SHP77 (cell line): ENCODE measurements around the gene ATM.
"Not testable (repeated sequence)": the region's sequence is repeated elsewhere in the genome, so short reads cannot be mapped to it uniquely, and the experiment has no call there.

Source experiments
- DNase-seq, 2 experiments: peaks; one replicate each; lab custom pipeline; 2025; lab: John Stamatoyannopoulos, UW

The ATM gene

GRCh38 chr11:108286956-108287355 is 64.1 kb downstream of the ATM start:
- DNase-seq: no peak

DNA sequence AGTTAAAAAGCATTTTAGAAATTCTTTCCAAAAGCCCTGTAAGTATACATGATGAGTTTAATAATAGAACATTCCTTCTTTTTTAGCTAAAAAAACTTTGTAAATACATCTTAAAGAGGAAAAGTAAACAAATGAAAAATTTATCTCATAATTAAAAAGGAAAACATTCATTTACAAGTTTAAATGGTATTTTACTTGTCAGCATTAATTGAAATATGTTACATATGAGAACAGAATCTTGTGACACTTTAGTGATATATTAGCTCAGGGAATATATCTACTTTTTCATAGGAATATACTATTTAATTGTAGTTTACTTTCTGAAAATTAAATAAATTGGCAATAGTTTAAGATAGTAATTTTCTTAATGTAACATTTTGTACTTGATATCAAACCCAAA is 66.2 kb downstream of the ATM start:
- not testable (repeated sequence) for DNase-seq

DNA sequence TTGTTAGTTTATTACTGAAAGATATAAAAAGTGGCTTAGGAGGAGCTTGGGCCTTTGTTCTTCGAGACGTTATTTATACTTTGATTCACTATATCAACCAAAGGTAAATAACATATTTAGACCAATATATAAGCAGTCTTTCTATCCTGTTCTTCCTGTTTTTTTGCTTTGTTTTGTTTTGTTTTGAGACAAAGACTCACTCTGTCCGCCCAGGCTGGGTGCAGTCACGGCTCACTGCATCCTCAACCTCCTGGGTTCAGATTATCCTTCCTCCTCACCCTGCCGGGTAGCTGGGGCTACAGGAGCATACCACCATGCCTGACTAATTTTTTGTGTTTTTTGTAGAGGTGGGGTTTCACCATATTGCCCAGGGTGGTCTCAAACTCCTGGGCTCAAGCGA is 66.8 kb downstream of the ATM start:
- no peak for DNase-seq

GRCh38 chr11:108293229-108293628 is 70.4 kb downstream of the ATM start:
- DNase-seq: no peak

DNA sequence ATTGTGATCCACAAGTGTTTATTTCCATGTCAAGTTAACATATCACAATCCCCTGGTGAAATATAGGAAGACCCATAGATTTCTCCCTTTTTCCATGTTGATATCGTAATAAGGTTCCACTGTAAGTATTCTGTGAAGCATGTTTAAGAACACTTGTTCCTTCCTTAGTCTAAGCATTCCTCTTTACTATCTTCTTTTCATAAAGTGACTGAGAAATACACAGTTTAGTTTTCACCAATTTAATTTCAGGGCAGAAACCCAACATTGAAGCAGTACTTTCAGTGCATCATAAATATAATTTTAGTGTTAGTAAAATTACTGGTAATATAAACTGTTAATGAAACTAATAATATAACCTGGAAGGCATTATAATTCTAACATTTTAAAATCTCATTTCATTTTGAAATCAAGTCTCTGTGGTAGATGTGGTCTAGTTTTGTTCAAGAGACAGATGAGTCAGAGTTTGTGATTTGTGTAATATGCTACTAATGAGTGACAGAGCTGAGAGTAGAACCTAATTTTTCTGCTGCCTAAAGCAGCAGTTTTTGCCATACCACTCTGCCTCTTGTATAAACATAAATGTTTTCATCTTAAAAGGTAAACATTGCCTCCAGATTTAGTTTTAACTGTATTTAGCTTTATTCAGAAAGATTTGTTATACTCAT is 79.4 kb downstream of the ATM start:
- no peak for DNase-seq

- no peak for DNase-seq
Observed at GRCh38 chr11:108307751-108308150, 84.9 kb downstream of the ATM start.

DNA sequence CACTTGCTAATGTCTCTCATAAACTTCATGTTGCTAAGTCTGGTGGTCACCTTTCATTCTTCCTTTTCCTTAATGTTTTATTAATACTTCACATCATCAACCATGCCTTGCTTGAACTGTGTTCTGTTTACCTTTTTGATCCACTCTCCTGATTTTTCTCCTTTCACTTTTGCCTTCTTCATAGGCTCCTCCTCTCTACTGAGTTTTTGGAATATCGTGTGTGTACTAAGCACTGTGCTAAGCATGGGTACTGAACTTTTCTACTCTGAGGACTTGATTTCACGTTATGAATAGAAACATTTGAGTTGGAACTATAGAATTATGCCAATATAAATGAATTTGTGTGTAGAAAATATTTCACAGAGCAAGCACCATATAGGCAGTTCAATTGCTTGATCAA is 90.6 kb downstream of the ATM start:
- no peak for DNase-seq

- no peak for DNase-seq
Observed at GRCh38 chr11:108316061-108316460, 93.2 kb downstream of the ATM start.

DNA sequence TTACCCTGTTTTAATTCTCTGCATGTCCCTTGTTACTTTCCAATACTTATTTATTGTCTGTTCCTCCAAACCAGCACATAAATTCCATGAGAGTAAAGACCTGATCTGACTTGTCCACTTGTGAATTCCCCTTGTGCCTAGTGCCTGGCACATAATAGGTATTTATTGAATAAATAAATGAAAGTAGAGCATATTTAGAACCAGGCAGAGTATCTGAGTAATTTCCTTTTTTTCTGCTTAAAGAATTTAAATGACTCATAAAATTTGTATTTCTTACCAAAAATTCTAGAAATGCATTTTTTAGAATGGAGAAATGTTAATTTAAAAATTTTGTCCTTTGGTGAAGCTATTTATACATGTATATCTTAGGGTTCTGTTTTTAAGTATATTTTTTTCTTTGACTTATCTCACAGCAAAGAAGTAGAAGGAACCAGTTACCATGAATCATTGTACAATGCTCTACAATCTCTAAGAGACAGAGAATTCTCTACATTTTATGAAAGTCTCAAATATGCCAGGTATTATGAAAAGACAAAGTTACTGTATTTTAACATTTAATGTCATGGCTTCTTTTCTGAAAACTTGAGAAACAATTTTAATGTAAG is 96.8 kb downstream of the ATM start:
- no peak for DNase-seq

GRCh38 chr11:108322666-108323065 is 99.8 kb downstream of the ATM start:
- DNase-seq: no peak

DNA sequence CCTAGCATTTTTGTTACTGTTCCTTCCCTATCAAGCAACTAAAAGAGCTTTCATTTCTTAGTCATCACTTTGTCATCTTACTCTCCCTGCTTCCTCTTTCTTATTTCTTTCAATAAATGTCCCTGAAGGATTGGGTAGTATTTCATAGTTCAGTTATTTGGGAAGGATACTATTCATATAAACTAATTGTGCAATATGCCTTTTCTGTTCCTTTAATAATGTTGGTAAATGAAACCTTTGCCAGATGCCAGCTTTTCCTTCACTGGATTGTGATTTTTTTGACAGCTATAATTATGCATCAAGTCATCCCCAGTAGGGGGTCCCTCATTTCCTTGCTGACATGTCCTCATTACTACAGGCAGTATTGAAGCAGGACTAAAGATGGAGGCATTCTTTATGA is 101.7 kb downstream of the ATM start:
- DNase-seq: no peak

- DNase-seq: no peak
Observed at GRCh38 chr11:108333403-108333899, 110.6 kb downstream of the ATM start.

GRCh38 chr11:108338750-108339149 is 115.9 kb downstream of the ATM start:
- DNase-seq: no peak

- no peak for DNase-seq
Observed at GRCh38 chr11:108340973-108341372, 118.1 kb downstream of the ATM start.

DNA sequence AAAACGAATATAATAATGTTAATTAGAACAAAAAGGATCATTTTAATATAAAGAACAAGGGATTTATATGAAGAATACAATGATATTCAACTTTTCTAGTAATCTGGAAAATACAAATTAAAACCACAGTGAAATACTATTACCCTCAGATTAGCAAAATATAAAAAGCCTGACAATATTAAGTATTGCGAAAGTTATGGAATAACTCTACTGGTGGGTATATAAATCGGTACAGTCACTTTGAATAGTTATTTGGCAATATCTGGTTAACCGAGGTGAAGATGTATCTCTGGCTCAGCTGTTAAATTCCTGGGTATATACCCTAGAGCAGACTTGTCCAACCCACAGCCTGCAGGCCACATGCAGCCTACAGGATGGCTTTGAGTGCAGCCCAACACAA is 118.8 kb downstream of the ATM start:
- DNase-seq: no peak

DNA sequence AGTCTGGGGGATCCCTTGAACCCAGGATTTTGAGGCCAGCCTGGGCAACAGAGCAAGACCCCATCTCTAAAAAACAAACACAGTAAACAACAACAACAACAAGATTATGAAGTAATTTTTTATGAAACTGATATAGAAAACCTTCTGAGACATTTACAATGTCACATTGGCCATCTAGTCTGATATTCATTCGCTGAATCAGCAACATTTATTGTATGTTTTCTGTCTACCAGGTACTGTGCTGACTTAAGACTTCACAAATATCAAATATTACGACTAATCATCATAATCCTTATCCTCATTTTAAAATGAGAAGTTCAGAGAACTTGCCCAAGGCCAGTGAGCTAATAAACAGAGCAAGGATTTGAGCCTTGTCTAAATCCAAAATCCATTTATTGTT is 120.8 kb downstream of the ATM start:
- no peak for DNase-seq

DNA sequence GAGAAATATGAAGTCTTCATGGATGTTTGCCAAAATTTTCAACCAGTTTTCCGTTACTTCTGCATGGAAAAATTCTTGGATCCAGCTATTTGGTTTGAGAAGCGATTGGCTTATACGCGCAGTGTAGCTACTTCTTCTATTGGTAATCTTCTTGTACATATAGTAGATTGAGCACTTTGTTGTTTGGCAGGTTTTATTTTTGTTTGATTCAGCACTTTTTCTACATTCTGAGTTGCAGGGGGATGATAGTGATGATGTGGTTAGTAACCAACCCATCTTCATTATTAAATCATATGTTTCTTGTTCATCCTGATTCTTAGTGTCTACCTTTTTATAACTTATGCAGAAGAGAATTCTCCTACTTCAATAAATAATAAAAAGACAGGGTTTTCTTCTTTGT is 122.9 kb downstream of the ATM start:
- DNase-seq: no peak

- DNase-seq: no peak
Observed at GRCh38 chr11:108346451-108346850, 123.6 kb downstream of the ATM start.

DNA sequence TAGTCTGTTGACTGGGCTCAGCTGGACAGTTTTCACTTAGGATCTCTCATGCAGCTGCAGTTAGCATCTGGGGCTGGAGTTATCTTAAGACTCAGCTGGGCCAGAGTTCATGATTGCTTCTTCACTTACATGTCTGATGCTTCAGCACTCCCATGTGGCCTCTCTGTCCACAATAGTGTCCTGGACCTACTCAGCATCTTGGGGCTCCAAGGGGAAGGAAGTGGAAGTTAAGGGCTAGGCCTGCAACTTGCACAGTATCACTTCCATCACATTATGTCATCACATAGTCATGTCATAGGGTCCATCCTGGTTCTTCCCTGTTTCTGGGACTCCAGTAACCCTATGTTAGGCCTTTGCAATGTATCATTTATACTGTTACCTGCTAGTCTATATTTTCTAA is 128.6 kb downstream of the ATM start:
- DNase-seq: no peak

- DNase-seq: no peak
Observed at GRCh38 chr11:108364159-108364558, 141.3 kb downstream of the ATM start.

GRCh38 chr11:108368134-108368533 is 145.3 kb downstream of the ATM start:
- no peak for DNase-seq

DNA sequence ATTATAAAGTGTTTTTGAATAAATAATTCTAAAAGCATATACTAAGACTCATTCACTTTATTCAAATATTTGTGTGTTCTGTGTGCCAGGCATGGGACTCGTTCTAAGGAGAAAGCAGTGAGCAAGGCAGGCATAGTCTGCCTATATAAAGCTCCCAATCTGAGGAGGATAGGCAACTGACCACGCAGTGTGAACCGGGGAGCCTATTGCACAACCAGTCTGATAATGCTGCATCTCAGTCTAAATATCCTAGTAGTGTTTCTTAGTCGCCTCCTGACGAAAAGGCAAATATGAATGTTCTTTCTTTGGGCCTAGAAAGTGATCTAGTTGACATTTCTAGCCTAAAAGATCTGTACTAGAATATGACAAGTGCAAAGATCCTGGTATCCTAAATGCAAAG is 146.2 kb downstream of the ATM start:
- DNase-seq: no peak

DNA sequence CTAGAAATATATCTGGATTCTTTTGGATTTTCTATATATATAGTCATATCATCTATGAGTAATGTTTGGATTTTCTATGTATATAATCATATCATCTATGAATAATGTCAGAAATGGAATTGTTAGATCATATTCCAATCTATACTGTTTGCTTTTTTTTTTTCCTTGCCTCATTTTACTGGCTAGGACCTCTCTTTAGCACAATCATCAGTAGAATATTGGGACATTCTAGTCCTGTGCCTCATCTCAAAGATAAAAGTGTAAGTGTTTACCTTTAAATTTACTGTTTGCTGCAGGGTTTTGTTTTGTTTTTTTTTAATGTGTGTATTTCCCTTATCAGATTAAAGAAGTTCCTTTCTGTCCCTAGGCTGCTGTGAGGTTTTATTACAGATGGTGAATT is 147.4 kb downstream of the ATM start:
- no peak for DNase-seq

- no peak for DNase-seq
Observed at GRCh38 chr11:108370990-108371389, 148.1 kb downstream of the ATM start.
